IPS-20b (cell line): ENCODE results near the gene ALPI.
"Not testable (repeated sequence)": the region's sequence is repeated elsewhere in the genome, so short reads cannot be mapped to it uniquely, and the experiment has no call there.

Experiments
- H3K27ac ChIP-seq: one replicate; pipeline ENCODE4 v1.5.1; 2013; ENCODE audit warnings: low read length
- H3K27me3 ChIP-seq: 2 replicates; pipeline ENCODE4 v1.6.1; 2013; ENCODE audit warnings: mild to moderate bottlenecking, low read length, inconsistent platforms; ENCODE audit not compliant: insufficient read depth
- H3K36me3 ChIP-seq: 2 replicates; pipeline ENCODE4 v1.6.1; 2013; ENCODE audit warnings: low read depth, mild to moderate bottlenecking, inconsistent platforms, low read length, moderate library complexity; ENCODE audit not compliant: insufficient read depth
- H3K4me1 ChIP-seq: 2 replicates; pipeline ENCODE4 v1.6.1; 2013; ENCODE audit warnings: mild to moderate bottlenecking, control low read depth, inconsistent platforms, low read length, moderate library complexity; ENCODE audit not compliant: insufficient read depth
- H3K4me3 ChIP-seq: 2 replicates; pipeline ENCODE4 v1.5.1; 2013; ENCODE audit warnings: mild to moderate bottlenecking, low read length, inconsistent platforms
- H3K9ac ChIP-seq: 2 replicates; pipeline ENCODE4 v1.6.1; 2013; ENCODE audit warnings: low read depth, mild to moderate bottlenecking, inconsistent platforms, low read length, moderate library complexity
- H3K9me3 ChIP-seq: 2 replicates; pipeline ENCODE4 v1.6.1; 2013; ENCODE audit warnings: mild to moderate bottlenecking, low read depth, low read length, inconsistent platforms; ENCODE audit not compliant: insufficient read depth

The ALPI gene

DNA sequence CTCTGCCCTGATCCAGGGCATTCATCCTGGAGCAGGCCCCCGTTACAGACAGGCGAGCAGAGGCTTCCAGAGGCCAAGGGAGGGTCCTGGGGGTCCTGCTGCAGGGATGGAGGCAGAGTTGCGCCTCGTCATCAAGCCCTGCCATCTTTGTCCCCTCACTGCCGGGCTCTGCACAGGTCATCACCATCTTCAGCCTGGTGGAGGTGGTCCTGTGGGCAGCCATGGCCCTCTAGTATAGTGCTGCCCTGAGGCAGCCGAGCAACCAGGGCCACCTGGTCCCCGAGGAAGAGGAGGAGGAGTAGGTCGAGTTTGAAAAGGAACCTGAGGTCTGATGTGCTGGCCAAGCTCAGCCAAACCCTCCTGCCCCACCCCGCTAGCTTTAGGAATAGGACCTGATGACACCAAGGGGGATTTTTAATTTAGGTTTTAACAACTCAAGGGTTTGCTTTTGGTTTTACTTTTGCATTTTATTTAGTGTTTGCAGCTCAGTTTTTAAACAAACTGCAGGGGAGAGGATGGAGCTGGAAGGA, 8.8 kb upstream of the ALPI start:
- Histone ChIP-seq H3K4me3 (no peak overlapping the region), H3K36me3 (no peaks in the 10 kb centered on the region), H3K27me3 (no peaks in the 10 kb centered on the region), H3K4me1 (no peaks in the 10 kb centered on the region; the same call in 1 of the 2 replicates), H3K27ac (no peak overlapping the region), H3K9ac (no peak overlapping the region), H3K9me3 (no peaks in the 10 kb centered on the region)

DNA sequence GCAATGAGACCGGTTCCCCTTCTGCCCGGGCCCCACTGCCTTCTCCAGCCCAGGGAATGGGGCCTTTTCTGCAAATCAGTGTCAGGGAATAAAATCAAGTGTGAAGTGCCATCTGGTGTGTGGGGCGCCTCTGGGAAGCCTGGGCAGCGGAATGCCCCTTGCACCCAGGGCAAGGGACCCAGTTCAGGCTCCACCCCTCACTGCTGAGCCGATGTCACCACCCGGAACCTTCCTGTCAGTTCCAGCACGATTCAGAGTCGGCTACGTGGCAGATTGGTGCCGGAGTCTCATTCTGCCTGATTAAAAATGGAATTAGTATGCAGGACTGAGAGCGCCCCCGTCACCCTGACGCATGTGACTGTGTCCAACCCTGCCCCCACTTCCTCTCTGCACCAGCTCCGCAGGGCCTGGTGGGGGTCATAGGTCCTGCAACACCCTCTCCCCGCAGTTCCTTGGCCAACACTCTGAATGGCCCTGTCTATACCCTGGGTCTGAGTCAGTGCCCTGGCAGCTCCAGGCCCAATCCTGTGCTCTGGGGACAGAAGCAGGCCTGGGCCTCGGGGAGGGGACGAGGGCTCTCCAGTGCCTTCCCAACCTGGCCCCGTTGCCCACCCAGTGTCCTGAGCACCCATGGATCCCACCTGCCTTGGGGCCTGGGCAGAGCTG, 8.2 kb upstream of the ALPI start:
- no peaks in the 10 kb centered on the region for H3K36me3 ChIP-seq
- no peak overlapping the region for H3K4me3 ChIP-seq
- H3K27me3 ChIP-seq = no peaks in the 10 kb centered on the region
- no peaks in the 10 kb centered on the region for H3K9me3 ChIP-seq
- H3K27ac ChIP-seq = no peak overlapping the region
- H3K4me1 ChIP-seq = no peaks in the 10 kb centered on the region; the same call in 1 of the 2 replicates
- no peak overlapping the region for H3K9ac ChIP-seq

DNA sequence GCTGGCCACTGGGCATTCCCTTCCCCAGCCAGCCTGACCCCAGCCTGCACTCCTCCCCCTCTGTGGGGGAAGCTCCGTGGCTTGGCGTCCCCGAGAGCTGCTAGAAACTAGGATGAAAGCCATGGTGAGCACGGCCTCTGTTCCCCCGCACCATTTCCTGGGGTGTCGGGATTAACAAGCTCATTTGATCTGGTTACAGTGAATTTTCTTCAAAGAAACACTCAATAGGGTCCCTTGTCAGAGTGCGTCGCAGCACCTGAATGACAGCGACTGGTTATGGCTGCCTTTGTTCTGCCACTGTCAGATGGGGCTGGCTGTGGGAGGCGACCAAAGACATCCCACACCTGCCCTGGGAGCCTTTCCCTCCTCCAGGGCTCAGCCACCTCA, 7.7 kb upstream of the ALPI start:
- Histone ChIP-seq H3K9me3 (no peaks in the 10 kb centered on the region), H3K9ac (no peak overlapping the region), H3K27ac (no peak overlapping the region), H3K4me1 (no peaks in the 10 kb centered on the region; the same call in 1 of the 2 replicates), H3K36me3 (no peaks in the 10 kb centered on the region), H3K4me3 (no peak overlapping the region), H3K27me3 (no peaks in the 10 kb centered on the region)

DNA sequence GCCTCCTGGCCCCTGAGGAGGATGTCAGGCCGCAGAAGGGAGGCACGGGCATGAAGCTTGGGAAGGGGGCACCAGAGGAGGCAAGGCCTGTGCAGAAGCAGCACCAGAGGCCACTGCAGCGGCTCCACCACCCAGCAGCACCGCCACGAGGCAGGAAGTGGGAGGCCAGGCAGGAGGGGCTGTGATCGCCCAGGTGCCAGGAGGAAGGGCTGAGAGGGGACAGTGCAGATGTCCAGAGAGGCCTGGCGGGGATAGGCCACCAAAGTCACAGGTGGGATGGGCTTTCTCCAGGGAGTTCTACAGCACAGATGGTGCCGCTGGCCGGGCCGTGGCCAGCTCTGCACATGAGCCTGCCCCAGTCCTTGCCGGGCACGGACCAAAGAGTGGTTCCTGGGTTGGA, 6.0 kb upstream of the ALPI start:
- H3K27me3 ChIP-seq = no peaks in the 10 kb centered on the region
- H3K4me3 ChIP-seq = no peak overlapping the region
- no peaks in the 10 kb centered on the region for H3K36me3 ChIP-seq
- no peaks in the 10 kb centered on the region; the same call in 1 of the 2 replicates for H3K4me1 ChIP-seq
- H3K9ac ChIP-seq = no peak overlapping the region
- H3K27ac ChIP-seq = no peak overlapping the region
- H3K9me3 ChIP-seq = no peaks in the 10 kb centered on the region

DNA sequence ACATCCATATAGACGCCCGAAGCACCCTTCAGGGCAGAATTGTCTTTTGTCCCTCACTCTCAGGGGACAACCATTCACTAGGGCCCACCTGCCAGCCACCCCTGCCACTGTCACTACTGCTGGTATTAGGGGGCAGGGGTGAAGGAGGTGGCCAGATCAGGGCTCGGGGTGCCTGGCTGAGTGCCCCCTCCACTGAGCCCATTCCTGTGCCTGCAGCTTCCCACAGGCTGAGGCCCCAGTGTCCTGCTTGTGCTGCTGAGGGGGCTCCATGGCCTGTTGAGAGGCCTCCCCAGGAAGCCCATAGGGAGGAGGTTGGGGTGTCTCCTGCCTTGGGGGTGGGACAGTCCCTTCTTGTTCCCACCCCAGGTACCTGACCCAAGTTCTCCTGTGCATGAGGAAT, 4.3 kb upstream of the ALPI start:
- not testable (repeated sequence) for H3K27ac ChIP-seq, H3K4me3 ChIP-seq, H3K9ac ChIP-seq, H3K9me3 ChIP-seq, H3K4me1 ChIP-seq, H3K27me3 ChIP-seq, H3K36me3 ChIP-seq

DNA sequence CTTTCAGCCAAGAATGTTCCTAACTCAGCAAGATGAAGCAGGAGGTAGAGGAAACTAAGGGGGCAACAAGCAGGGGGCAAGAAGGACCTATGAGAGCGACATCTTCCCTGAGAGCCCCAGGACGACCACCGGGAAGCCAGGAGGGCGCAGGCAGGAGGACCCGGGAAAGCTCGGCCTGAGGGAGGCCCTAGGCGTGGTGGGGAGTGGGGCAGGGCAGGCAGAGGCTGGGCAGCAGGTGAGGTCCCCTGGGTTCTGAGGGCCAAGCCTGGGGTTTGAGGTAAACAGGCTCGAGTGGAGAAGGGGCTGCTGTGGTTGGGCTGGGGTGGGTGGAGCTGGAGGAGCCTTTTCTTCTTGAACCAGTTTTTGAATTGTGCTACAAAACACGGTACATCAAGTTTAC, 1.3 kb upstream of the ALPI start:
- H3K4me3 ChIP-seq = no peak overlapping the region
- H3K27ac ChIP-seq = no peak overlapping the region
- H3K9ac ChIP-seq = no peak overlapping the region
- H3K36me3 ChIP-seq = no peaks in the 10 kb centered on the region
- no peaks in the 10 kb centered on the region for H3K27me3 ChIP-seq
- no peaks in the 10 kb centered on the region for H3K9me3 ChIP-seq
- no peaks in the 10 kb centered on the region for H3K4me1 ChIP-seq

DNA sequence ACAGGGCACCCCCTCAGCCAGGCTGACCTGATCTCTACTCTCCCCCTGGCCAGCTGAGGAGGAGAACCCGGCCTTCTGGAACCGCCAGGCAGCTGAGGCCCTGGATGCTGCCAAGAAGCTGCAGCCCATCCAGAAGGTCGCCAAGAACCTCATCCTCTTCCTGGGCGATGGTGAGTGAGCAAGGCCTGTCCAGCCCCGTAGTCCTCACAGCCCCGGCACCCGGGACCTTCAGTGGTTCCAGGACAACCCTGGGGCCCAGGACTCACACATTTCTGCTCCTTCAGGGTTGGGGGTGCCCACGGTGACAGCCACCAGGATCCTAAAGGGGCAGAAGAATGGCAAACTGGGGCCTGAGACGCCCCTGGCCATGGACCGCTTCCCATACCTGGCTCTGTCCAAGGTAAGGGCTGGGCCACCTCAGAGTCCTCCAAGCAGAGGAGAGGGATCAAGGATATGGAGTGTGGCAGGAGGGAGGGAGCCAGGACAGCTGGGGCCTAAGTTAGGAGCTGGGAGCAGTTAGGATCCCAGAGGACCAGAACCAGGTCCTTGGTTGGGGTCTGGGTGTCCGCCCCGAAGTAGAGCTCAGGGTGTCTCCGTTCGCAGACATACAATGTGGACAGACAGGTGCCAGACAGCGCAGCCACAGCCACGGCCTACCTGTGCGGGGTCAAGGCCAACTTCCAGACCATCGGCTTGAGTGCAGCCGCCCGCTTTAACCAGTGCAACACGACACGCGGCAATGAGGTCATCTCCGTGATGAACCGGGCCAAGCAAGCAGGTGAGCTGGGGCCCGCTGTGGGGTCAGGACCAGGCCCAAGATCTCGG, 555 bp downstream of the ALPI start:
- H3K9ac ChIP-seq = no peak overlapping the region
- H3K4me3 ChIP-seq = no peak overlapping the region
- H3K4me1 ChIP-seq = no peaks in the 10 kb centered on the region
- no peaks in the 10 kb centered on the region for H3K9me3 ChIP-seq
- H3K36me3 ChIP-seq = no peaks in the 10 kb centered on the region
- H3K27ac ChIP-seq = no peak overlapping the region
- H3K27me3 ChIP-seq = no peaks in the 10 kb centered on the region

DNA sequence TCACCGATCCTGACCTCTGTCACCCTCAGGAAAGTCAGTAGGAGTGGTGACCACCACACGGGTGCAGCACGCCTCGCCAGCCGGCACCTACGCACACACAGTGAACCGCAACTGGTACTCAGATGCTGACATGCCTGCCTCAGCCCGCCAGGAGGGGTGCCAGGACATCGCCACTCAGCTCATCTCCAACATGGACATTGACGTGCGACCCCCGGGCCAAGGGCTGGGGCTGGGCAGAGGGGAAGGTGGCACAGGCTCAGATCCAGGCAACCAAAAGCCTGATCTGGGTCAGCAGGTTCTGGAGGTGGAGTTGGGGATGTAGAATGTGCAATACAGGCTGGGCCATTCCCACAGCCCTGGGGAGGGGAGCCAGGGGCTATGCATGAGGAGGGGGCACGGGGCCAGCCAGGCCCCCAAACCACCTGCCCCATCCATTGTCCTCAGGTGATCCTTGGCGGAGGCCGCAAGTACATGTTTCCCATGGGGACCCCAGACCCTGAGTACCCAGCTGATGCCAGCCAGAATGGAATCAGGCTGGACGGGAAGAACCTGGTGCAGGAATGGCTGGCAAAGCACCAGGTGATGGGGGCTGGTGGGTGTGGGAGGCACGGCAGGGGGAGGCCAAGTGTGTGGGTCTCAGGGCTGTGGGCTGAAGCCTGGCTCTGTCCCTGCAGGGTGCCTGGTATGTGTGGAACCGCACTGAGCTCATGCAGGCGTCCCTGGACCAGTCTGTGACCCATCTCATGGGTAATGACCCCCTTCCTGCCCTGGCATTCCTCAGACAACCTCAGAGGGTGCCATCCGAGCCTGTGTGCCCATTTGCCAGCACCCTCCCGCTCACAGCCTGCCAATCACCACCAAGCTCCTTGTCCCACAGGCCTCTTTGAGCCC, 1.4 kb downstream of the ALPI start:
- Histone ChIP-seq H3K4me3 (no peak overlapping the region), H3K4me1 (no peaks in the 10 kb centered on the region), H3K9ac (no peak overlapping the region), H3K27ac (no peak overlapping the region), H3K36me3 (no peaks in the 10 kb centered on the region), H3K9me3 (no peaks in the 10 kb centered on the region), H3K27me3 (no peaks in the 10 kb centered on the region)

DNA sequence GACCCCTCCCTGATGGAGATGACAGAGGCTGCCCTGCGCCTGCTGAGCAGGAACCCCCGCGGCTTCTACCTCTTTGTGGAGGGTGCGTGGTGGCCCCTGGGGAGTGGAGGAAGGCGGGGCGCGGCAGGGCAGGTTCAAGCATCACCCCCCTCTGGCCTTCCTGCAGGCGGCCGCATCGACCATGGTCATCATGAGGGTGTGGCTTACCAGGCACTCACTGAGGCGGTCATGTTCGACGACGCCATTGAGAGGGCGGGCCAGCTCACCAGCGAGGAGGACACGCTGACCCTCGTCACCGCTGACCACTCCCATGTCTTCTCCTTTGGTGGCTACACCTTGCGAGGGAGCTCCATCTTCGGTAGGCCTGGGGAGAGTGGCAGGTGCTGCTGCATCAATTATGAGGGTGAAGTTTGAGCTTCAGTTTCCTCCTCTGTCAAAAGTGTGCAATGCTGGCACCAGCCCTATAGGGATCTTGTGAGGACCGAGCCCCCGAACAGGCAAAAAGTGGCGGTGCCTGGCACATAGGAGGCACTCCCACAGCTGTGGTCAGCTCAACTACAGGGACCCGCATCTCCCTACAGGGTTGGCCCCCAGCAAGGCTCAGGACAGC, 2.2 kb downstream of the ALPI start:
- Histone ChIP-seq H3K9ac (no peak overlapping the region), H3K4me3 (no peak overlapping the region), H3K9me3 (no peaks in the 10 kb centered on the region), H3K27ac (no peak overlapping the region), H3K36me3 (no peaks in the 10 kb centered on the region), H3K4me1 (no peaks in the 10 kb centered on the region), H3K27me3 (no peaks in the 10 kb centered on the region)

DNA sequence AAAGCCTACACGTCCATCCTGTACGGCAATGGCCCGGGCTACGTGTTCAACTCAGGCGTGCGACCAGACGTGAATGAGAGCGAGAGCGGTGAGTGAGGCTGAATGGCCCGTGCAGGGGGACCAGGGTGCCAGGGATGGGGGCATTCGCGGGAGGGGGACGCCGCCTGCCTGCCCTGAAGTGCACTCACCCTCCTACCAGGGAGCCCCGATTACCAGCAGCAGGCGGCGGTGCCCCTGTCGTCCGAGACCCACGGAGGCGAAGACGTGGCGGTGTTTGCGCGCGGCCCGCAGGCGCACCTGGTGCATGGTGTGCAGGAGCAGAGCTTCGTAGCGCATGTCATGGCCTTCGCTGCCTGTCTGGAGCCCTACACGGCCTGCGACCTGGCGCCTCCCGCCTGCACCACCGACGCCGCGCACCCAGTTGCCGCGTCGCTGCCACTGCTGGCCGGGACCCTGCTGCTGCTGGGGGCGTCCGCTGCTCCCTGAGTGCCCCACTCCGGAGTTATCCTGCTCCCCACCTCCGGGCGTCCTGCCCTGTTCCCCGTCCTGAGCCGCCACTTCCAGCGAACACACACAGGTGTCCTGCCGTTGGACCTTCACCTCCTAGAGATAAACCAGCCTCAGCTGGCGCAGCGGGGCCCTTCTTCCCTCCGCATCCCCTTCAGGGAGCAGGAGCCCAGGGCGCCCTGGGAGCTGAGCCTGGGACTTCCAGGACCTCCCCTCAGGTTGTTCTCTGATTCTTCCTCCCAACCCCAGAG, 2.9 kb downstream of the ALPI start:
- Histone ChIP-seq H3K36me3 (no peaks in the 10 kb centered on the region), H3K4me3 (no peak overlapping the region), H3K4me1 (no peaks in the 10 kb centered on the region), H3K27ac (no peak overlapping the region), H3K9me3 (no peaks in the 10 kb centered on the region), H3K27me3 (no peaks in the 10 kb centered on the region), H3K9ac (no peak overlapping the region)
